ENCODE data around the gene PSORS1C2. TPM values are rescaled to one million over a fixed set of nuclear protein-coding genes. Genes with fewer than 3 reads are reported as not detected.
A peak's percentile ranks its signal among the peaks of the same experiment; 100 is the strongest.

PSORS1C2 gene
- total RNA-seq, 1 donor from 2014 or later: not detected

GRCh38 chr6:31120151-31120915 lies 18.5 kb downstream of the PSORS1C2 start, which contains the start of gene CDSN:
TSS of gene CDSN (minus strand) at chr6:31120446. CDS start at chr6:31120419, 27 bp downstream.
- intact Hi-C loops (cut with DNase I): no loop called here

DNA sequence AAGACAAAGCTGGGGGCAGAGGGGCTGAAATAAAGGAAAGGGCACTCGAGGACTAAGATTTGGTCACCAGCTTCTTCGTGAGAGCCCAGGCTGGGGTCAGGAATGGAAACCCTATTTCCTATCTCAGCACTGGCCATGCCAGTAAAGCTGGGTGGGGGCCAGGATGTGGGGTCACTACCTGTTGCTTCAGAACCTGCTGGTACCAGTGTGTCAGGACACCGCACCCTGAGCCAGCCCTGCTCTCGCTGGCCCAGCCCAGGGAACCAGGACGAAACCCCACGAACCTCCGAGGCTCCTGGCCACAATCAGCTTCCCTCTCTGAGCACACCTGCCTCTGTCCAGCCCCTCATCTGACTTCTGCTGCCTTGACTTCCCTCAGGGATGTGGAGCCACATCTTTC lies 20.7 kb downstream of the PSORS1C2 start:
- DNase-seq (ENCODE audit: low spot score): peak; percentile 63
- intact Hi-C loops (cut with DNase I): no loop called here

More at GRCh38 chr6:31120151-31120915, 18.5 kb downstream of the PSORS1C2 start, which contains the start of gene CDSN:
- DNase-seq (ENCODE audit: low spot score): peak; percentile 61

DNA sequence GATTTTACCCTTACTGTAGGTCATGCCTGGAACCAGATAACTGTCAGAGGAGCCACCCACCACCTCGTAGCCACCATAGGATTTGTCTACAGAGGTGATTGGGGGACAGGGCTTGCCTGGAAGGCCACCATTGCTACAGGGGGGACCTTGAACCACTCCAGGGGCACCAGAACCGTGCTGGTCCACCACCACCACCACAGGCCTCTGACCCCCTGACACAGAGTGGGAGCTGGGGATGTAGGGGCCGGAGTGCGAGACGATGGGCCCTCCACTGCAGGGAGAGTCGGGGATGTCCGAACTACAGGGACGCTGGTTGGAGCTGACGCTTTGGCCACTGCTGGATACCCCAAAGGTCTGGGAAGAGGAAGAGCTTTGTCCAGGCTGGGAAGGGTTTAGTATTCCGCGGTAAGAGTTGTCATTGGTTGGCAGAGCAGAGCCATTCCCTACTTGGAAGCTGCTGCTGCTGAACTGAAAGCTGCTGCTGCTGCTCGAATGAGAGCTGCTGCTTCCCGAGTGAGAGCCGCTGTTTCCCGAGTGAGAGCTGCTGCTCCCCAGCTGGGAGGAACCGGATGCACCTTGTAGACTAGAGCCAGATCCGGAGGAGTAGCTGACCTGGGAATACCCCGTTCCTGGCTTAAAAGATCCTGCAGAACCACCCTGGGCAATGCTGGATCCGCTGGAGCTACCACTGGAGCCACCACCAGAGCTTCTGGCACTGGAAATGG lies 22.0 kb downstream of the PSORS1C2 start:
- DNase-seq (ENCODE audit: low spot score): peak; percentile 70
- intact Hi-C loops (cut with DNase I): no loop called here

DNA sequence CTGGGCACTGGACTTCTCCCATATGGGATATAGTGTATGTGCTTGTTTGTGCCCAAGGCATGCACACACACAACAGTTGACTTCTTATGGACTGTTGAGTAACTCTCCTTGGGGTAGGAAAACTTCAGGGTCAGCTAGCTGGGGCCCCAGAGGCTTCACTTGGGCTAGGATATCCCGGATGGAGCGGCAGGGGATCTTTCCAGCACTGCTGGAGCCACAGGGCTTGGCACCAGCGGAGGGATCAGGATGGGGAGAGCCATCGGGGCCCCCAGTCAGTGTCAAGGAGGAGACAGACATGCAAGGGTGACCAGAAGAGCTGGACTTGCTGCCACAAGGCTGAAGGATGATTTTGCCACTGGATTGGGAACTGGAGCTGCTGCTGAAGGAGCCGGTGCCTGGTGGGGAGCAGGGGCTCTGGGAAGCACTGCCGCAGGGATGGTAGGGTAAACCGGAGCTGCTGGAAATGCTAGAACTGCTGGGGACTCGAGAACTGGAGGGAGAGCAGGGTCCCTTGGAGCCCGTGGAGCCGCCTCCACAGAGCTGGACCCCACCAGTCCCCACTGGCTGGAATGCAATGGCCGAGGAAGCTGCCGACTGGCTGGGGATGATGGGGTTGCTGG lies 22.8 kb downstream of the PSORS1C2 start:
- intact Hi-C loops (cut with DNase I): no loop called here
- DNase-seq (ENCODE audit: low spot score): peak; percentile 66

- intact Hi-C loops (cut with DNase I): no loop called here
- DNase-seq (ENCODE audit: low spot score): peak; percentile 54
These were observed 23.7 kb downstream of the PSORS1C2 start for GRCh38 chr6:31114970-31115849.

DNA sequence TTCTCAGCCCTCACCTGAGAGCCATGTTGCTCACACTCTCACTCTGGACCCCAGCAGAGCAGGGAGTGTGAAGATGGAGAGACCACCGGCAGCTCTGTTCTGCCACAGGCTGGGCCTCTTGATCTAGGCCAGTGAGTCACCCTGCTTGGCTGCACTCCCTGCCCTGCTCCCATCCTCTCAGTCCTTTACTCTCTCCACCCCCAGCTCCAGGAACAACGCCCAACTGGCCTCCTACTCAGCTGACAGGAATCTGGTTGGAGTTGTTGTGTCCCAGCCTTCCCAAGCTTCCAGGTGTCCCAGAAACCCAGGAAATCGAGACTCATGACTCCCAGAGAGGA lies 24.4 kb downstream of the PSORS1C2 start, which contains the start of gene PSORS1C1:
TSS of gene PSORS1C1 (plus strand) at position 260 of the 338 bp plus-strand sequence. CDS start 14,833 bp downstream, outside the sequence.
- DNase-seq (ENCODE audit: low spot score): peak; percentile 91
- intact Hi-C loops (cut with DNase I): no loop called here

DNA sequence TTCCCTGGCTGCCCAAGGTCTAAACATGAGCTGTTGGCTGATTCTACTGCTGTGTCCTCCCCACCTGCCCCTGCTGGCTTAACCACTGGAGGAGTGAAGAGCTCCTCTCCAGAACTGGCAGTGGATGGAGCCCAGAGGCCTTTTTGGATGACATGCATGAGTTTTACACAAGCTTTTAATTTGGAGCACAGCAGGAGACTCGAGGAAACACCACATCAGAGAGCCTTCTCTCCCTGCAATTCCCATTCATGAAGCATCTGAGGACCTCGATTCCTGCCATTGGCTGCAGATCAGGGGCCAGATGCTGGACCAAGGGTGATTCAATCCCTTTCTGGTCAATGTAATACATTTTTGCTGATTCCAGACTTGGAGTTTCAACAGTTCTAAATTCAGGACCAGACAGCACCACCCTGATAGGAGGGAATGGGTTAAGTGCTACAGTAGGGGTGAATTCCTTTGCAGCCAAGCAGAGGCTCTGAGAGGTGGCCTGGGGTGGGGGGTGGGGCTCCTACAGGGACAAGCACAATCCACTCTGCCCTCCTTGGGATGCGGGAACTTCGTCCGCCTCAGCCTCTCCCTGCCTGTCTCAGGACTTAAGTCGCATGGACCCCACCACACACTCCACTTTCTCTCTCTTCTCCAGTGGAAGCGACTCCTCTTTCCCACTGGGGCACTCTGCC lies 24.9 kb downstream of the PSORS1C2 start:
- intact Hi-C loops (cut with DNase I): no loop called here
- DNase-seq (ENCODE audit: low spot score): no peak

GRCh38 chr6:31112478-31112877 lies 26.4 kb downstream of the PSORS1C2 start, which contains the start of gene C6orf15:
TSS of gene C6orf15 (minus strand) at chr6:31112575. CDS start at chr6:31112555, 20 bp downstream.
- intact Hi-C loops (cut with DNase I): no loop called here
- no peak for DNase-seq (ENCODE audit: low spot score)

DNA sequence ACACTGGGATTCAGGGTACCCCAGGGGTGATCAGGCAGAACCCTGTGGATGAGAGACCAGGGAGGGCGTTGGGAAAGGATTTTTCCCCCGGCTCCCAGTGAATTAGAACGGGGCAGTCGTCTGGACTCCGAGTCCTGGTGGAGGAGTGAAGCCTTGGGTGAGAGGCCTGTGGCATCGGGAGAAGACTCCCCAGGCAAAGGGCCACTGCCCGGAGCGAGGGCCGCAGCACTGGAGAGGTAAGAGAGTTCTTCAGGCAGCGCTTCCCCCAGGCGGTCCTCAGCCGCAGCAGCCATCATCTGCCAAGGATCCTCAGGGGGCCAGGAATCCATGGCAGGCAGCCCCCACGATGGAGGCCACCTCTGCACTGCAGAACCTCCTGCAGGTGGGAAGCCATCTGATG lies 27.2 kb downstream of the PSORS1C2 start:
- intact Hi-C loops (cut with DNase I): no loop called here
- DNase-seq (ENCODE audit: low spot score): no peak

DNA sequence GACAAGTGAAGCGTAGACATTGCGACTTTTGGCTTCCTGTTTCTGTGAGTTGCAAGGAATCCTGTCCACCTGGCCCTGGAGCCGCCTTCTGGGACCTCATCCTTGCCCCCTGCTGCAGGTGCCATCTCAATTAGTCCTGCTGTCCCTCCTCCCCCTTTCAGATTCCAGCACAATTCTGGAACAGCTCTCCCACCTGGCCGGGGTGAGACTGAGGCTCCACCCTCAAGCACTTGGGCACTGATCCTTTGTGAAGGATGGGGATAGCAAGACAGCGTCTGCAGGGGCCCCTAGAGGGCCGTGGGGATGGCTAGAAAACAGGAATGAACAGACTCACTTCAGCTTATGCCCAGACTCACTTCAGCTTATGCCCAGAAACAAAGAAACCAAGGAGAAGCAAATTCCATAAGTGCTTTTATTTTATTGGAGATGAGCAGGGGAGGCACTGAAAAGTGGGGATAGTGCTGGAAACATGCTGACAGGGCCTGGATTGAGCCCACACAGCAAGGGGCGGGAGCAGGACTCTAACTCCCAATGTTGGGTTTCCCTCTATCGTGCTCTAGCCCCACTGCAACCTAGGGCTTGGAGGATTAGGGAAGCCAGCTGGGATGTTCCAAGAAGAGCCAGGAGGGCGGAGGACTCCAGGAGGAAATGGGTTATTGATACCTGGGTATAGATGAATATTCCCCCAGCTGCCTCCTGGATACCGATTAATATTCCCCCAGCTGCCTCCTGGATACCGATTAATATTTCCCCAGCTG lies 27.9 kb downstream of the PSORS1C2 start:
- intact Hi-C loops (cut with DNase I): no loop called here

DNA sequence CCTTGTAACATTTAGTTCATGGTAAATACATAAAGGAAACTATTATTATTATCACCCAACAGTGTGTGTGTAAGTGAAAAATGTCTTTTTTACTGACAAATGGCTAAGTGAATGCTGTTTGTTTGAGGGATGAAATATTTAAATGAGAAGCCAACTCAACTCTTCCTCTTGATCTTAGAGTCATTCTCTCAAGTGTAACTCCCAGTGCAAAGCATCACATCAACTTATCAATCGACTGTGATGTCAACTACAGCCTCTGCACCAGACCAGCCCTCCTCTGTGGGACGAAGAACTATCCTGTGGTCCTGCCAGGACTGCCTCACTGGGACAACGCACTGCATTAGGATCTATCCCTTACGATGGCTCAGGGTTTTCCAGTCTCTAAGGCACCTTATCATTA lies 31.8 kb downstream of the PSORS1C2 start:
- DNase-seq (ENCODE audit: low spot score): no peak
- intact Hi-C loops (cut with DNase I): no loop called here

More for the DNA sequence above, 27.9 kb downstream of the PSORS1C2 start:
- DNase-seq (ENCODE audit: low spot score): no peak

- no peak for DNase-seq (ENCODE audit: low spot score)
- intact Hi-C loops (cut with DNase I): no loop called here
These were observed 35.7 kb downstream of the PSORS1C2 start for GRCh38 chr6:31103136-31103535.

- intact Hi-C loops (cut with DNase I): no loop called here
These were observed 40.4 kb downstream of the PSORS1C2 start for GRCh38 chr6:31098449-31098938.

GRCh38 chr6:31096656-31097055 lies 42.2 kb downstream of the PSORS1C2 start:
- no peak for DNase-seq (ENCODE audit: low spot score)
- intact Hi-C loops (cut with DNase I): no loop called here

More at GRCh38 chr6:31098449-31098938, 40.4 kb downstream of the PSORS1C2 start:
- DNase-seq (ENCODE audit: low spot score): no peak

- no peak for DNase-seq (ENCODE audit: low spot score)
- intact Hi-C loops (cut with DNase I): no loop called here
These were observed 42.7 kb downstream of the PSORS1C2 start for GRCh38 chr6:31096215-31096614.

DNA sequence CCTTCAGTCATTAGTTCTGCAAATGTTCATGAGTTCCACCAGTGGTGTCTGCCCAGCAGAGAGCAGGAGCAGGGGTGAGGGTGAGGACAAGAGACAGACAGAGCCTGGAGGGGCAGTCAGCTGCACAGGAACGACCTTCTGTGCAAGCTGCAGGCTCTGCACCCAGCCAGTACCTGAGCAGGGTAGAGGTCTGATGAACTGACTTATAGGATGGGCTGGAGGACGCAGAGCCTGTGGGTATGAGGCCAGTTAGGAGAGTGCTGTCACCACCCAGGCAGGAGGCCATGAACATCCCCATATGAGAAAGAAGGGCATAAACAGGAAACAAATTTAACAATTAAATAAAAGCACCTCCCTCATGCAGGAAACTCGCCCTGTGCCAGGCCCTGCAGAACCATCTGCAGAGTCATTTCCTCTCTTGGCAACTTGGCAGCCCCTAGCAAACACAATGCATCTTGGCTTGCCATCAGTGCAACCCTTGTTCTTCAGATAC lies 44.4 kb downstream of the PSORS1C2 start:
- DNase-seq (ENCODE audit: low spot score): no peak

DNA sequence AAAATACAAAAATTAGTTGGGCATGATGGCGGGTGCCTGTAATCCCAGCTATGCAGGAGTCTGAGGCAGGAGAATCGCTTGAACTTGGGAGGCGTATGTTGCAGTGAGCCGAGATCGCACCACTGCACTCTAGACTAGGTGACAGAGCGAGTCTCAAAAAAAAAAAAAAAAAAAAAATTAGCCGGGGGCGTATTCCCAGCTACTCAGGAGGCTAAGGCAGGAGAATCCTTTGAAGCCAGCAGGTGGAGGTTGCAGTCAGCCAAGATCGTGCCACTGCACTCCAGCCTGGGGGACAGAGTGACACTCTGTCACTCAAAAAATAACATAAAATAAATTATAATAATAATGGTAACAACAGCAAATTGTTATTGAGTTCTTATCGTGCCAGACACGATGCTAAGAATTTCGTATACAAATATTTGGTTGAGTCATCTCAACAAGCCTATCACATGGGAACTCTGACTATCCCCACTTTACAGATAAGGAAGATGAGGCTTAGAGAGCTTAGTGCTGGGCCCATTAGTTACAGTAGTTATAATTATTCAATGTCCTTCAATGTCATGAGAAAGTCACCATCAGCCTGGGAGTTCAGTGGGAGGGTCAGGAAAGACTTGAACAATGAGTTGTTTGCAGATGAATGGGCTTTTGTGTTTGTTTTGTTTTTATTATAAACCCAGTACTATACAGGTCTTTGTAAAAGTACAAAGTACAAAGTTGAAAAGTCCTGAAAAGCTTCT lies 45.9 kb downstream of the PSORS1C2 start:
- intact Hi-C loops (cut with DNase I): loop anchor here (5.0 kb wide), 1 partner anchor 34 kb away; no protein-coding TSS in a partner anchor
- no peak for DNase-seq (ENCODE audit: low spot score)

More for the DNA sequence above, 44.4 kb downstream of the PSORS1C2 start:
- intact Hi-C loops (cut with DNase I): loop anchor here (5.0 kb wide), 1 partner anchor 33 kb away; no protein-coding TSS in a partner anchor

Data from cardiac septum (tissue), 1 donor.